ENCODE results near the gene ITGA6. TPM values are rescaled to one million over a fixed set of nuclear protein-coding genes. Genes with fewer than 3 reads are reported as not detected.
A peak's percentile ranks its signal among the peaks of the same experiment; 100 is the strongest.

ITGA6 gene
- total RNA-seq, 1 donor from 2014 or later: 650 TPM

DNA sequence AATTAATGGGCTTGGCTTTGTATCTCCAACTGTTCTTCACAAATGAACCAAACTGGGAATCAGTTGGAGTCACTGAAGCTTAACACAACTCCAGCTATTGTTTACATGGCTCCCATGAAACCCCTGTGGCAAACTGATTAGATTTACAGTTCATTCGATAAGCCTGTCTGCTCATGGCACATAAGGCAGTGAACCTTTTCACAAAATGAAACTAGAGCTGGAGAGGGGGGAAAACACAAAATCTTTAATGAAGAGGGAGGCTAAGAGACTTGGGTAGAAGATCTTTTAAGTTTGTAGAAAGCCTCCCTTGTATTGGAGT, 11.6 kb upstream of the ITGA6 start:
- DNase-seq (ENCODE audit: low read depth): no peak

GRCh38 chr2:172416447-172417058, 10.8 kb upstream of the ITGA6 start:
- DNase-seq (ENCODE audit: low read depth): no peak

GRCh38 chr2:172420216-172420615, 7.2 kb upstream of the ITGA6 start:
- no peak for DNase-seq (ENCODE audit: low read depth)

GRCh38 chr2:172423160-172423559, 4.2 kb upstream of the ITGA6 start:
- no peak for DNase-seq (ENCODE audit: low read depth)

GRCh38 chr2:172425336-172425735, 2.0 kb upstream of the ITGA6 start:
- peak; percentile 45 for DNase-seq (ENCODE audit: low read depth)

DNA sequence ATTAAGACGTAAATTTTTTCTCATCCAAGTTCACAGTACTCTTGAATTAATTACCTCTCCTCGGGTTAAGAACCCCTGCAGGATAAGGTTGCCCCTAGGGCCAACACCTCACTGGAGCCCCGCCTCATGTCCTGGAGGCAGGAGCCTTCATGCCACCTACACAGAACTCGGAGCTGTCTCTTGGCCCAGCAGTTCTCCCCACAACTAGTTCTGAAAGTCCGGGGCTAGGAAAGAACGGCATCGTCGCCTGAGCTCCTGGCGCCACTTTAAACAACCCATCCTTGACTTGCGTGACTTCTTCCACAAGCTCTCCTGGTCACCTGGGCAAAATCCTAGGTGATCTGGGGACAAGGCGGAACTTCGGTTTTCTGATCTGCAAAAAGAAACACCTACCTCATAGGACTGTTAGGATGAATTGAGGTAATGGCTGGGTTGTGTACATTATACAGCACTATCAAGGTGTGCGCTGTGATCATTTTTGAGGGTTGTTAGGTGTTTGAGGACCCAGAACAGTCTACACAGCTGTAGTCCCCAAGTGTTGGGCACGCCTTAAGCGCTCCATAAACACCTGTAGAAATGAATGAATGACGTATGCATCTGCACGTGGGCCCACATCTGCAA, 641 bp upstream of the ITGA6 start:
- no peak for DNase-seq (ENCODE audit: low read depth)

DNA sequence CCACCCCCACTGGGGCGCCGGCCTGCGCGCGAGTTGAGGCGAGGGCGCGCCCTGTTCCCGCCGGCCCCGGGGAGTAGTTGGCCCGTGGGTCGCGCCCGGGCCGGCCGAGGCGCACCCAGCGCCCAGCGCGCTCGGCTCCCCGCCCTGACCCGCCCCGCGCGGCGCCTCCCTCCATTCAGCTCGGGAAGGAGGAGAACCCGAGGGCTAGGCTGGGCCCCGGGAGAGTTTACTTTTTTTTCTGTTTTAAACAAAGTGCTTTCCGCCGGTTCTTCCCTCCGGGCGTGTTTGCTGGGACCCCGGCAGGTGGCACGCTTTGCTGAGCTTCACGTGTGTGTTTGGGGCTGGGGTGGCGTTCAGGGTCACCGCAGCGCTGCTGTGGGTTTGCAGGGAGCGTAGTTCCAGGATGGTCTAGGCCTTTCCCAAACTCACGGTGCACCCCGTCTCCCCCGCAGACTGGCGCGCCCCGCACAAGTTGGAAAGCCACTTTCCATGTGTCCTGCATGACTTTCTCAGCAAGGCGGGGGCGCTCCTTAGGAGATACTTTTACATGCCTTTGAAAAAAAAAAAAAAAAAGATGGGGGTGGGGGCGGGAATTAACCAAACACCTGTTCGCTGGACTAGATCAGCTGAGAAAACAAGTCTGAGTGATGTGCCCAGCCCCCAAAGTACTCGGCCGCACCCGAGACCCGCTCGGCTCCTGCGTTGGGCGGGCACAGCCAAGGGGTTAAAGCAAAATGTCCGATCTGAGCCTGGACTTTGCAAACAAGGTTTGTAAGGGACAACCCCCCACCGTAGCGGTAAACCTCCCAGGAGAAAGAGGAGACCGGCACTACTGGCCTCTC, 825 bp downstream of the ITGA6 start:
- peak; percentile 89 for DNase-seq (ENCODE audit: low read depth)

- no peak for DNase-seq (ENCODE audit: low read depth)
Measured at GRCh38 chr2:172428832-172429210, 1.4 kb downstream of the ITGA6 start.

DNA sequence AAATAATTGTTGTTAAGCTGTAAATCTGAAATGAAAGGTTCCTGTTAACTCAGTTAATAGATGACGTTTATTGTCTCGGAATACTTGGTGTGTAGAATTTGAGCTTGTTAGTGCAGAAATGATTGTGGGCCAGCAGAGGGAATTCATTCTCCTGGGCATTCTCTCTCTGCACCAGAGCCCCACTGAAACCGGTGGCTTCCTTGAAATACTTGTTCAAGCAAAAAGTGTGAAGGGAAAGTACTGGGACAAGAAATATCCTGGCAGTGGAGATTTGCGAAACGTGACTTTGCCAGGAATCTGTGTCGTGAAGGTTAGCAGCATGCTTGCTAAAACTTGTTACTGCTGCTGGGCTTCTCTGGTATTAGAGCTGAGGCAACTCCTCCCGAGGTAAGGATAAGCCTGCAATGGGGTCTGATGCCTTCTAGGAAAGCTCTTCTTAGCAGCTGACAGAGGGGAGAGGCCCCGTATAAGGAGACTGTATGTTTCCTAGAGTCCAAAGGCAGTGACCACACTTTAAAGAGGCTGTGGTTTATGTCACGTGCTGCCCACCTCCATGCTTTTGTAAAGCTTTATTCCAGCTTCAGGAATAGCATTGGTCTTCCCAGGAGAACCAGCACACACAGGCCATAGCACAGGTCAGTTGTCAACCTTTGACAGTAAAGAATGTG, 2.0 kb downstream of the ITGA6 start:
- peak; percentile 57 for DNase-seq (ENCODE audit: low read depth)

DNA sequence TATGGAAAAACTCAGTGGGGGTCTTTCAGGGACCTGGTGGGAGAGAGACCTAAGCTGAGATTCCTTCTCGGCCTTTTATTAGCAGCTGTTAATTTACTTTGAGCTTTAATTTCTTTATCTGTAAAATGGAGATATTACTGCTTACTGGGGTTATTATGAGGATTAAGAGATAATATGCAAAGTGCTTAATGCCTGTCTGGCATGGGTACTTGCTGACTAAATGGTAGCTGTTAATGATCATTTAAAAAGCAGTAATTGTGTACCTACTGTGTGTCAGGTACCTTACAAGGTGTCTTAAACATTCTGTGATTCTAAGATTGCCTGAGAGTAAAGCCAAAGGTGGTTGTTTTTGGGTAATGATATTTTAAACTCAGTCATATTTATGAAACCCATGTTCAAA, 2.6 kb downstream of the ITGA6 start:
- DNase-seq (ENCODE audit: low read depth): no peak

GRCh38 chr2:172430678-172431077, 3.3 kb downstream of the ITGA6 start:
- no peak for DNase-seq (ENCODE audit: low read depth)

- DNase-seq (ENCODE audit: low read depth): no peak
Measured at GRCh38 chr2:172431463-172431862, 4.1 kb downstream of the ITGA6 start.

DNA sequence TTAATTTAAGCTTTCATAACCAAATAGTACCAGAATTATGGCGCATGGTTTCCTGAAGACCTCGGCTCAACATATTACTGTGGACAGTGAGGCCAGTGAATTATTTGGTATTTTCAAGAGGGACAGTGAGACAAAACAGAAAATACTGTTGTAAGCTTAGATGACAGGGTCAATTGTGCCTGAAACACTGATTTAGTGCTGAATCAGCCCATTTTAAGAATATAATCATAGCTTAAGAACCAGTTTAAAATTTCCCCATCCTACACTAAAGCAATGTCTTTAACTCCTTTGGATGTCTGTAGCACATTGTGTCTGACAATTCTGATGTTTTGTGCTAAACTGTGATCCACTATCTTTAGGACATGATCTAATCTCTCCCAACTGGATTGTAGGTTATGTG, 4.6 kb downstream of the ITGA6 start:
- DNase-seq (ENCODE audit: low read depth): no peak

DNA sequence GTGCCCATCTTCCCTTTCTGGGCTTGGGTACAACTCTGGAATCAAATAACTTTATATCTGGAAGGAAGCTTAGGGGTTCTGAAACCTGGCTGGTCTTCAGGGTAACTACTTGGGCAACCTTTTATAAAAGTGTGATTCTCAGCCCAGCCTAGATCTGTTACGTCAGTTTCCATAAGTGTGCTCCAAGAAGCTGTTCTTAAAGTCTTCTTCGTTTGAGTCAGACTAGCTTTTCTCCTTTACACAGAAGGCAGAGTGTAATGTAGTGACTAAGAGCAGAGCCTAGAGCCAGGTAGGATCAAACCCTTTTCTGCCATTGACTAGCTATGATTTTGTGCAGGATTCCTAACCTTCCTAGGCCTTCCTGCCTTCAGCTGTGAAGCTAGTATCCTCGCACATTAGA, 5.8 kb downstream of the ITGA6 start:
- DNase-seq (ENCODE audit: low read depth): no peak

- no peak for DNase-seq (ENCODE audit: low read depth)
Measured at GRCh38 chr2:172434821-172435605, 7.6 kb downstream of the ITGA6 start.

DNA sequence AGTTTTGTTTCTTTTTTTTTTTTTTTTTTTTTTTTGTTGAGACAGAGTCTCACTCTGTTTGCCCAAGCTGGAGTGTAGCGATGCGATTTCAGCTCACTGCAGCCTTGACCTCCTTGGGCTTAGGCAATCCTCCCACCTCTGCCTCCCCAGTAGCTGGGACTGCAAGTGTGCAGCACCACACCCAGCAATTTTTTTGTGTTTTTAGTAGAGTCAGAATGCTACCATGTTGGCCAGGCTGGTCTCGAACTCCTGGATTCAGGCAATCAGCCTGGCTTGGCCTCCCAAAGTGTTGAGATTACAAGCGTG, 8.2 kb downstream of the ITGA6 start:
- DNase-seq (ENCODE audit: low read depth): no peak

- no peak for DNase-seq (ENCODE audit: low read depth)
Measured at GRCh38 chr2:172436889-172437288, 9.5 kb downstream of the ITGA6 start.

DNA sequence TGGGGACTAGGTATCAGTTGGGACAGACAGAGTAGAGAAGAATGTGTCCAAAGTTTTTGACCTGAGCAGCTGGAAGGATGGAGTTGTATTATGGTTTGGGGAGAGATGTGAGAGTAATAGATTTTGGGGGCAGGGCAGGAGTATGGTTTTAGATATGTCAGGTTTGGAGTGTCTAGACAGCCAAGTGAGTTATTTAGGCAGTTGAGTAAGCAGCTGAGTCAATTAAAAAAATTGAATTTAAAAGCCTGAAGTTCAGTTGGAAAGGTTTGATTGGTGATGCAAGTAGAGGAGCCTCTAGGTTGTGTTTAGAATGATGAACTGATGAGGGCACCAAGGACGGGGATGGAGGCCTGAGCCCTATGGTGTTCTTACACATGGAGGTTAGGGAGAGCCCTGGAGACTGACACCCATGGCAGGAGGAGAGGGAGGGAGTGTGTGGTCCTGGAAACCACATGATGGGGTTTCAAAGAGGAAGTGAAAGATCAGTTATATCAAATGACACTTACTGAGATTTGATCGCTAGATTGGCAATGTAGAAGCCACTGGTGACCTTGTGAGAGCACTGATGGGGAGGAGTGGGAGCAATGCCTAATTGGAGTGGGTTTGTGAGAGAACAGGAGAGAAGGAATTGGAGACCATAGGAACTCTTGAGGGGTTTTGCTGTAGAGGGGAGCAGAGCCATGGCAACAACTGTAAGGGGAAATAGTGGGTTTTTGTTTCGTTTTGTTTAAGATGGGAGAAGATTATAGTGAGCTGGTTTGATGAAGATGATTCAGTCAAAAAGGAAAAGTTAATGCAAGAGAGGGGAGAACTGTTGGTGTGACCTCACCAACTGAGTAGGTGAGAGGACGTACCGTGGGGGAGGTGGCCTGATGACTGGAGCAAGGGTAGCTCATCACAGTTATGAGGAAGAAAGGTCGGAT, 10.3 kb downstream of the ITGA6 start:
- DNase-seq (ENCODE audit: low read depth): no peak

GRCh38 chr2:172438741-172439508, 11.5 kb downstream of the ITGA6 start:
- peak; percentile 37 for DNase-seq (ENCODE audit: low read depth)

- DNase-seq (ENCODE audit: low read depth): peak; percentile 61
Measured at GRCh38 chr2:172439509-172439860, 12.1 kb downstream of the ITGA6 start.

Data from myocyte (in vitro differentiated cells).